Neural cell (in vitro differentiated cells): ENCODE data around the gene TRIO. TPM values are rescaled to one million over a fixed set of nuclear protein-coding genes. Genes with fewer than 3 reads are reported as not detected.

Source experiments
- H2AFZ ChIP-seq: fragments of 200-600, 300-800 bp; sonication (generic), shearing (Covaris generic); 2 replicates; pipeline ENCODE4 v1.6.0; 2014; ENCODE audit warnings: low read depth, mild to moderate bottlenecking, antibody characterized with exemption, low read length, moderate library complexity
- H3F3A ChIP-seq: fragments of 200-600 bp; shearing (Covaris generic); 2 replicates; pipeline ENCODE4 v1.6.1; 2016; ENCODE audit warnings: mild to moderate bottlenecking, moderate library complexity, mixed read lengths, antibody characterized with exemption, low read length; ENCODE audit not compliant: insufficient read depth, poor library complexity, severe bottlenecking
- H3K27ac ChIP-seq: fragments of 200-600, 300-800 bp; sonication (generic), shearing (Covaris generic); 2 replicates; pipeline ENCODE4 v1.5.1; 2014; ENCODE audit warnings: mild to moderate bottlenecking, low read length, moderate library complexity
- H3K27me3 ChIP-seq: fragments of 300-800, 200-600 bp; sonication (generic), shearing (Covaris generic); 2 replicates; pipeline ENCODE4 v1.6.0; 2014; ENCODE audit warnings: mild to moderate bottlenecking, low read depth, low read length, moderate library complexity; ENCODE audit not compliant: insufficient read depth
- H3K36me3 ChIP-seq: fragments of 300-800, 200-600 bp; sonication (generic), shearing (Covaris generic); 2 replicates; pipeline ENCODE4 v1.5.1; 2014; ENCODE audit warnings: mild to moderate bottlenecking, antibody characterized with exemption, low read length, moderate library complexity; ENCODE audit not compliant: insufficient read depth
- H3K4me2 ChIP-seq: fragments of 300-800, 200-600 bp; sonication (generic), shearing (Covaris generic); 2 replicates; pipeline ENCODE4 v1.6.0; 2014; ENCODE audit warnings: mild to moderate bottlenecking, low read length
- H3K4me3 ChIP-seq: fragments of 300-800, 200-600 bp; sonication (generic), shearing (Covaris generic); 2 replicates; pipeline ENCODE4 v1.5.1; 2014; ENCODE audit warnings: mild to moderate bottlenecking, low read length, moderate library complexity
- H3K79me2 ChIP-seq: fragments of 200-600 bp; shearing (Covaris generic); replicated peaks from 2 replicates; pipeline ENCODE4 v1.6.0; 2014; ENCODE audit warnings: mild to moderate bottlenecking, low read length, moderate library complexity; ENCODE audit not compliant: insufficient read depth
- H3K9ac ChIP-seq: fragments of 300-800, 200-600 bp; sonication (generic), shearing (Covaris generic); 2 replicates; pipeline ENCODE4 v1.6.1; 2016; ENCODE audit warnings: mild to moderate bottlenecking, low read length, mixed read lengths
- H3K9me2 ChIP-seq: fragments of 200-600 bp; shearing (Covaris generic); 2 replicates; pipeline ENCODE4 v1.6.1; 2016; ENCODE audit warnings: mild to moderate bottlenecking, low read length, mixed read lengths; ENCODE audit not compliant: insufficient read depth
- H3K9me3 ChIP-seq: fragments of 200-600, 300-800 bp; sonication (generic), shearing (Covaris generic); 2 replicates; pipeline ENCODE4 v1.6.1; 2016; ENCODE audit warnings: mild to moderate bottlenecking, mixed run types, low read length, moderate library complexity, mixed read lengths
- H4K20me1 ChIP-seq: fragments of 200-600 bp; shearing (Covaris generic); 2 replicates; pipeline ENCODE4 v1.6.1; 2016; ENCODE audit warnings: mild to moderate bottlenecking, mixed run types; ENCODE audit not compliant: insufficient read depth
- EP300 ChIP-seq: fragments of 450-650 bp; conservative IDR thresholded peaks from 2 replicates; pipeline ENCODE4 v1.6.1; 2014; ENCODE audit warnings: antibody characterized with exemption, mild to moderate bottlenecking, moderate library complexity; ENCODE audit not compliant: poor library complexity, severe bottlenecking
- EZH2 ChIP-seq: fragments of 200-600, 300-800 bp; shearing (Covaris generic), sonication (generic); IDR thresholded peaks from 2 replicates; pipeline ENCODE4 v1.6.1; 2014; ENCODE audit warnings: antibody characterized with exemption, low read length, borderline replicate concordance, mild to moderate bottlenecking; ENCODE audit not compliant: insufficient read depth, poor library complexity, severe bottlenecking
- MXI1 ChIP-seq: fragments of 450-650 bp; conservative IDR thresholded peaks from 2 replicates; pipeline ENCODE4 v1.6.1; 2014; ENCODE audit warnings: antibody characterized with exemption, mild to moderate bottlenecking; ENCODE audit not compliant: poor library complexity, severe bottlenecking
- POLR2AphosphoS5 ChIP-seq: IDR thresholded peaks from 2 replicates; pipeline ENCODE4 v1.6.1; 2012
- RAD21 ChIP-seq: fragments of 450-650 bp; conservative IDR thresholded peaks from 2 replicates; pipeline ENCODE4 v1.6.1; 2014; ENCODE audit warnings: antibody characterized with exemption, mild to moderate bottlenecking, moderate library complexity
- SMC3 ChIP-seq: fragments of 450-650 bp; conservative IDR thresholded peaks from 2 replicates; pipeline ENCODE4 v1.6.1; 2014; ENCODE audit warnings: antibody characterized with exemption, mild to moderate bottlenecking, moderate library complexity; ENCODE audit not compliant: poor library complexity
- TAF1 ChIP-seq: IDR thresholded peaks from 2 replicates; pipeline ENCODE4 v1.6.1; 2012; ENCODE audit warnings: low read depth
- polyA plus RNA-seq: library from polyadenylated mRNA; depleted of rRNA; stranded (reverse); fragments of >200 nt; gene quantifications from 2 replicates; pipeline ENCODE4 v1.2.3, GENCODE V29; 2014
- TF ChIP-seq, protein P1 (sequence below): fragments of 450-650 bp; IDR thresholded peaks from 2 replicates; pipeline ENCODE4 v1.5.1; 2014; ENCODE audit warnings: antibody characterized with exemption, mild to moderate bottlenecking, moderate library complexity; ENCODE audit not compliant: poor library complexity, severe bottlenecking
- TF ChIP-seq, protein P2 (sequence below): IDR thresholded peaks from 2 replicates; pipeline ENCODE4 v1.6.1; 2012; ENCODE audit warnings: borderline replicate concordance

TRIO gene
- polyA plus RNA-seq, 1 donor from 2014 or later, result 168 TPM

DNA sequence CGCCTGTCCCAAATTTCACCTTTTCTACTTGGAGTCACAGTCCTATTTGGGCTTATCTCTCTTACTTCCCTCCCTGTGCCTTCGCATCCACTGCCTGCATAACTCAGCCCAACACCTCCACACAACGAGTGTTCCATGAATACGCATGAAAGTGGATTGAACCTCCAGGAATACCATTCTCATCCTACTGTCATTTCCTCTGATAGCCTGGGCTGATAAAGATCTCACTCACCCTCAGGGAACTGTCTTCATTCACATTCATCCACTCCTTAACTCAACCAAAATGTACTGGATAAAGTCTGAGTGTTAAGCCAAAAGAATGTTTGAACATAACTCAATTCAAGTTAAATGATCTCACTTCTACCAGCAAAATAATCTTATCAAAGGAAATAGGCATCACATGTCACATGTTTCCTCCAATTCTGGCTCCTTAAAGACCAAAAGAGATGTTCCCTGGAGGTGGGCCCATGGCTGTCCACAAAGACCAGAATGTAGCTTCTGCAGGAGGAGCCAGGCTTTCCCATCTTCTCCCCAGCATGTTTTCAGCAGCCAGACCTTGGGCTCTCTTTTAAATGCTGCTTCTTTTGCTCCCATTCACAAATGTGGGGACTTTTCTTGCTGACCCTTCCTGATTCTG, 28.4 kb upstream of the TRIO start:
- no peak overlapping the region for H3K4me2 ChIP-seq

DNA sequence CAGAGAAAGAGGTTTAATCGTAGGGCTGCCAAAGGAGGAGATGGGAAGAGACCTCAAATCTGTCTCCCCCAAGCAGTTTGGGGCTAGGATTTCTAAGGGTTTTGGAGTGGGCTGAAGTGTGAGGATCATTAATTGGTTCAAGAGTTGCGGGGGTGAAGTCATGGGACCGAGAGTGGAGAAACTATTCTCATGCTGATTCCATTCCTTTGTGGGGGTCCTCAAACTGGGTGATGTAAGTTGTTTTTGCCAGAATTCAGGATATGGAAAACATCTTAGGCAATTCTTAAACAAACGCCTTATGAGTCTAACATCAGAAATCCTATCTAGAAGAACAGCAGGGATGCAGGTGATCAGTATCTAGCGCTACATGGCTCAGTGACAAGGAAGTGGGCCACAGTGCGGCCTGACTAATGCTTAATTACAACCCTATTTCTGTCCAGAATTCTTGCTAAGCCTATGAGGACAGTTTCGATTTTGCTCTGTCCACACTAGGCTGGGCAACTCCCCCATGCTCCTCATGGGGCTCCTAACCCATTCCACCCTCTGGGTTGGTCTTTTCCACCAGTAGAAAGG, 27.7 kb upstream of the TRIO start:
- no peaks in the 10 kb centered on the region for H3K79me2 ChIP-seq
- H3K27me3 ChIP-seq, result no peaks in the 10 kb centered on the region
- no peak overlapping the region for H3K27ac ChIP-seq
- no peaks in the 10 kb centered on the region for H3F3A ChIP-seq
- TF ChIP-seq, protein P1, sequence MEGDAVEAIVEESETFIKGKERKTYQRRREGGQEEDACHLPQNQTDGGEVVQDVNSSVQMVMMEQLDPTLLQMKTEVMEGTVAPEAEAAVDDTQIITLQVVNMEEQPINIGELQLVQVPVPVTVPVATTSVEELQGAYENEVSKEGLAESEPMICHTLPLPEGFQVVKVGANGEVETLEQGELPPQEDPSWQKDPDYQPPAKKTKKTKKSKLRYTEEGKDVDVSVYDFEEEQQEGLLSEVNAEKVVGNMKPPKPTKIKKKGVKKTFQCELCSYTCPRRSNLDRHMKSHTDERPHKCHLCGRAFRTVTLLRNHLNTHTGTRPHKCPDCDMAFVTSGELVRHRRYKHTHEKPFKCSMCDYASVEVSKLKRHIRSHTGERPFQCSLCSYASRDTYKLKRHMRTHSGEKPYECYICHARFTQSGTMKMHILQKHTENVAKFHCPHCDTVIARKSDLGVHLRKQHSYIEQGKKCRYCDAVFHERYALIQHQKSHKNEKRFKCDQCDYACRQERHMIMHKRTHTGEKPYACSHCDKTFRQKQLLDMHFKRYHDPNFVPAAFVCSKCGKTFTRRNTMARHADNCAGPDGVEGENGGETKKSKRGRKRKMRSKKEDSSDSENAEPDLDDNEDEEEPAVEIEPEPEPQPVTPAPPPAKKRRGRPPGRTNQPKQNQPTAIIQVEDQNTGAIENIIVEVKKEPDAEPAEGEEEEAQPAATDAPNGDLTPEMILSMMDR, result no peak
- TF ChIP-seq EZH2 (no peak), SMC3 (no peak), MXI1 (no peak), POLR2AphosphoS5 (no peak), TAF1 (no peak), RAD21 (no peak), EP300 (no peak)
- TF ChIP-seq, protein P2, sequence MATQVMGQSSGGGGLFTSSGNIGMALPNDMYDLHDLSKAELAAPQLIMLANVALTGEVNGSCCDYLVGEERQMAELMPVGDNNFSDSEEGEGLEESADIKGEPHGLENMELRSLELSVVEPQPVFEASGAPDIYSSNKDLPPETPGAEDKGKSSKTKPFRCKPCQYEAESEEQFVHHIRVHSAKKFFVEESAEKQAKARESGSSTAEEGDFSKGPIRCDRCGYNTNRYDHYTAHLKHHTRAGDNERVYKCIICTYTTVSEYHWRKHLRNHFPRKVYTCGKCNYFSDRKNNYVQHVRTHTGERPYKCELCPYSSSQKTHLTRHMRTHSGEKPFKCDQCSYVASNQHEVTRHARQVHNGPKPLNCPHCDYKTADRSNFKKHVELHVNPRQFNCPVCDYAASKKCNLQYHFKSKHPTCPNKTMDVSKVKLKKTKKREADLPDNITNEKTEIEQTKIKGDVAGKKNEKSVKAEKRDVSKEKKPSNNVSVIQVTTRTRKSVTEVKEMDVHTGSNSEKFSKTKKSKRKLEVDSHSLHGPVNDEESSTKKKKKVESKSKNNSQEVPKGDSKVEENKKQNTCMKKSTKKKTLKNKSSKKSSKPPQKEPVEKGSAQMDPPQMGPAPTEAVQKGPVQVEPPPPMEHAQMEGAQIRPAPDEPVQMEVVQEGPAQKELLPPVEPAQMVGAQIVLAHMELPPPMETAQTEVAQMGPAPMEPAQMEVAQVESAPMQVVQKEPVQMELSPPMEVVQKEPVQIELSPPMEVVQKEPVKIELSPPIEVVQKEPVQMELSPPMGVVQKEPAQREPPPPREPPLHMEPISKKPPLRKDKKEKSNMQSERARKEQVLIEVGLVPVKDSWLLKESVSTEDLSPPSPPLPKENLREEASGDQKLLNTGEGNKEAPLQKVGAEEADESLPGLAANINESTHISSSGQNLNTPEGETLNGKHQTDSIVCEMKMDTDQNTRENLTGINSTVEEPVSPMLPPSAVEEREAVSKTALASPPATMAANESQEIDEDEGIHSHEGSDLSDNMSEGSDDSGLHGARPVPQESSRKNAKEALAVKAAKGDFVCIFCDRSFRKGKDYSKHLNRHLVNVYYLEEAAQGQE, result no peak
- no peak overlapping the region for H2AFZ ChIP-seq
- no peaks in the 10 kb centered on the region for H4K20me1 ChIP-seq
- no peaks in the 10 kb centered on the region for H3K9me2 ChIP-seq
- H3K9me3 ChIP-seq, result no peaks in the 10 kb centered on the region
- H3K9ac ChIP-seq, result no peak overlapping the region
- no peak overlapping the region for H3K4me3 ChIP-seq
- no peaks in the 10 kb centered on the region for H3K36me3 ChIP-seq
- no peak overlapping the region for H3K4me2 ChIP-seq

More for the DNA sequence above, 28.4 kb upstream of the TRIO start:
- H3K79me2 ChIP-seq, result no peaks in the 10 kb centered on the region
- H3K27ac ChIP-seq, result no peak overlapping the region
- H3K9me2 ChIP-seq, result no peaks in the 10 kb centered on the region
- H3K9me3 ChIP-seq, result no peaks in the 10 kb centered on the region
- H3K9ac ChIP-seq, result no peak overlapping the region
- H3K4me3 ChIP-seq, result no peak overlapping the region
- H3K36me3 ChIP-seq, result no peaks in the 10 kb centered on the region
- H4K20me1 ChIP-seq, result no peaks in the 10 kb centered on the region
- H3F3A ChIP-seq, result no peaks in the 10 kb centered on the region
- H2AFZ ChIP-seq, result no peak overlapping the region
- H3K27me3 ChIP-seq, result no peaks in the 10 kb centered on the region
- TF ChIP-seq SMC3 (no peak), MXI1 (no peak), POLR2AphosphoS5 (no peak), EP300 (no peak), EZH2 (no peak), RAD21 (no peak), TAF1 (no peak)
- TF ChIP-seq, protein P2, result no peak
- TF ChIP-seq, protein P1, result no peak
